Right lobe of liver (tissue), 6 donors: ENCODE results near the gene DSCAML1. TPM values are rescaled to one million over a fixed set of nuclear protein-coding genes. Genes with fewer than 3 reads are reported as not detected.

Experiments
- ATAC-seq, 4 donors: fragments of 200-7000 bp; cut with Tn5 transposase; one replicate each; pipeline ENCODE4 v1.9.1; 2020; ENCODE audit warnings: mild to moderate bottlenecking in 4 of 4, moderate library complexity in 4 of 4
- DNase-seq, 3 donors: peaks; one replicate each; pipeline ENCODE4 v3.0.0-alpha.2; 2020
- H3K27ac ChIP-seq, 3 donors: fragments of 200-600 bp; one replicate each; pipeline ENCODE4 v1.8.0; 2022
- H3K27me3 ChIP-seq, 2 donors: fragments of 200-600 bp; one replicate each; pipeline ENCODE4 v1.8.0; 2022
- H3K36me3 ChIP-seq, 4 donors: fragments of 200-600 bp; sonication (generic) in 1 of 4; one replicate each; pipeline versions ENCODE4 v1.5.1 to v1.8.0; 2017 to 2022; ENCODE audit warnings: control low read depth in 1 of 4
- H3K4me1 ChIP-seq, 4 donors: fragments of 200-600 bp; sonication (generic) in 1 of 4; one replicate each; pipeline versions ENCODE4 v1.5.1 to v1.8.0; 2017 to 2022; ENCODE audit warnings: control low read depth in 1 of 4
- H3K4me3 ChIP-seq, 3 donors: fragments of 200-600 bp; one replicate each; pipeline ENCODE4 v1.8.0; 2022
- H3K9me3 ChIP-seq, 4 donors: fragments of 200-600 bp; sonication (generic) in 1 of 4; one replicate each; pipeline versions ENCODE4 v1.5.1 to v1.8.0; 2017 to 2022; ENCODE audit warnings: control low read depth in 1 of 4
- CTCF ChIP-seq, 4 donors: fragments of 200-600 bp in 3 of 4; fragments of 450-650 bp in 1 of 4; IDR thresholded peaks; one replicate each; pipeline versions ENCODE4 v1.5.1 to v1.8.0; 2016 to 2022; ENCODE audit warnings: antibody characterized with exemption in 4 of 4, mild to moderate bottlenecking in 2 of 4
- POLR2A ChIP-seq: fragments of 450-650 bp; IDR thresholded peaks from one replicate; pipeline ENCODE4 v1.6.1; 2017; ENCODE audit warnings: antibody characterized with exemption, mild to moderate bottlenecking
- WGBS: methylation state at CpG from one replicate; pipeline ENCODE4 v1.1.6; 2018; ENCODE audit warnings: low coverage, low lambda C conversion rate; ENCODE audit not compliant: insufficient coverage; ENCODE audit errors: missing lambda C conversion rate; 5-methylcytosine and 5-hydroxymethylcytosine counted together
- intact Hi-C, 2 donors: fragments of 100-400 bp; cut with DNase I; formaldehyde crosslinking; loops; one replicate each; pipeline versions ENCODE4 v1.11.2 to v1.14.1; 2022
- total RNA-seq, 6 experiments: library from RNA; depleted of rRNA in 2 of 6; stranded (reverse); fragments of >200 nt in 2 of 6; fragmentation: NEBNext Ultra II Directional in 3 of 6; extraction: Animal tissue kit (Norgen Biotek cat#: 25700) in 3 of 6; gene quantifications; one replicate each; pipeline versions ENCODE4 v1.1.0 to v1.2.4, GENCODE V29; 2016 to 2023
- donor health status: DM: no; HTN: yes; CAD: no.
- donor health status: DM: no; HTN: no; CAD: no.
- donor health status: DM: no; HTN: no; CAD: no.
- donor health status: DM: no; HTN: yes; CAD: no.
- donor health status: DM: no; HTN: yes; CAD: no.

DSCAML1 gene
- total RNA-seq, 6 experiments from 2014 or later = 0.06 to 0.92 (median 0.22) TPM; not detected in 1

GRCh38 chr11:117646411-117646810 is 150.6 kb downstream of the DSCAML1 start:
- no peak overlapping the region for H3K27ac ChIP-seq
- H3K4me1 ChIP-seq = no peaks in the 10 kb centered on the region
- no peaks in the 10 kb centered on the region for H3K36me3 ChIP-seq
- no peak for TF ChIP-seq CTCF (IDR thresholded peaks at IDR 0.05)
- no peak for TF ChIP-seq POLR2A
- ATAC-seq (no peak), DNase-seq (no peak)
- intact Hi-C loops = no loop called here
- WGBS = 79% methylated on average over 6 of the region's 6 CpGs
- H3K9me3 ChIP-seq = no peaks in the 10 kb centered on the region
- no peak overlapping the region for H3K4me3 ChIP-seq
- H3K27me3 ChIP-seq = no peaks in the 10 kb centered on the region

- WGBS = 74% methylated on average over 5 of the region's 26 CpGs
- Histone ChIP-seq H3K27ac (no peak overlapping the region), H3K27me3 (no peaks in the 10 kb centered on the region), H3K4me3 (no peak overlapping the region), H3K9me3 (no peaks in the 10 kb centered on the region), H3K4me1 (no peaks in the 10 kb centered on the region), H3K36me3 (no peaks in the 10 kb centered on the region)
- intact Hi-C loops = no loop called here
- no peak for DNase-seq
- no peak for ATAC-seq
- TF ChIP-seq POLR2A (no peak), CTCF (IDR thresholded peaks at IDR 0.05) (no peak)
These were observed 152.4 kb downstream of the DSCAML1 start for GRCh38 chr11:117644403-117645155.

GRCh38 chr11:117643606-117644300 is 153.3 kb downstream of the DSCAML1 start:
- intact Hi-C loops = no loop called here
- no peak for TF ChIP-seq CTCF (IDR thresholded peaks at IDR 0.05)
- no peak for TF ChIP-seq POLR2A
- Histone ChIP-seq H3K9me3 (no peaks in the 10 kb centered on the region), H3K36me3 (no peaks in the 10 kb centered on the region), H3K4me1 (no peaks in the 10 kb centered on the region), H3K27ac (no peak overlapping the region), H3K27me3 (no peaks in the 10 kb centered on the region), H3K4me3 (no peak overlapping the region)
- ATAC-seq (no peak), DNase-seq (no peak)
- WGBS = 50% methylated on average over 7 of the region's 20 CpGs

GRCh38 chr11:117642835-117643234 is 154.2 kb downstream of the DSCAML1 start:
- ATAC-seq = no peak
- intact Hi-C loops = no loop called here
- no peak overlapping the region for H3K27ac ChIP-seq

More at GRCh38 chr11:117642835-117643234, 154.2 kb downstream of the DSCAML1 start:
- TF ChIP-seq POLR2A (no peak), CTCF (IDR thresholded peaks at IDR 0.05) (no peak)
- Histone ChIP-seq H3K27me3 (no peaks in the 10 kb centered on the region), H3K4me3 (no peak overlapping the region), H3K36me3 (no peaks in the 10 kb centered on the region), H3K4me1 (no peaks in the 10 kb centered on the region), H3K9me3 (no peaks in the 10 kb centered on the region)
- no peak for DNase-seq
- WGBS = 73% methylated on average over 3 of the region's 3 CpGs
